HL-60/S4 treated with retinoic acid at 250 ng/mL for 4 days and 3 days (cell line): Measurements from ENCODE around the gene NECAB3.
"Not testable (repeated sequence)": the region's sequence is repeated elsewhere in the genome, so short reads cannot be mapped to it uniquely, and the experiment has no call there.

Experiments used
- in situ Hi-C: fragments of 300-500 bp; cut with MboI; formaldehyde crosslinking; loops from 2 replicates; pipeline ENCODE4 v1.7.0; 2022; ENCODE audit warnings: low sequenced_read_pairs

Gene NECAB3

GRCh38 chr20:33698966-33699365 is 24.7 kb upstream of the NECAB3 start:
- in situ Hi-C loops, result not testable (repeated sequence)

GRCh38 chr20:33697129-33697528 is 22.9 kb upstream of the NECAB3 start:
- in situ Hi-C loops, result no loop called here

GRCh38 chr20:33696448-33696847 is 22.2 kb upstream of the NECAB3 start:
- in situ Hi-C loops, result no loop called here

GRCh38 chr20:33694639-33695012 is 20.4 kb upstream of the NECAB3 start:
- in situ Hi-C loops, result no loop called here

DNA sequence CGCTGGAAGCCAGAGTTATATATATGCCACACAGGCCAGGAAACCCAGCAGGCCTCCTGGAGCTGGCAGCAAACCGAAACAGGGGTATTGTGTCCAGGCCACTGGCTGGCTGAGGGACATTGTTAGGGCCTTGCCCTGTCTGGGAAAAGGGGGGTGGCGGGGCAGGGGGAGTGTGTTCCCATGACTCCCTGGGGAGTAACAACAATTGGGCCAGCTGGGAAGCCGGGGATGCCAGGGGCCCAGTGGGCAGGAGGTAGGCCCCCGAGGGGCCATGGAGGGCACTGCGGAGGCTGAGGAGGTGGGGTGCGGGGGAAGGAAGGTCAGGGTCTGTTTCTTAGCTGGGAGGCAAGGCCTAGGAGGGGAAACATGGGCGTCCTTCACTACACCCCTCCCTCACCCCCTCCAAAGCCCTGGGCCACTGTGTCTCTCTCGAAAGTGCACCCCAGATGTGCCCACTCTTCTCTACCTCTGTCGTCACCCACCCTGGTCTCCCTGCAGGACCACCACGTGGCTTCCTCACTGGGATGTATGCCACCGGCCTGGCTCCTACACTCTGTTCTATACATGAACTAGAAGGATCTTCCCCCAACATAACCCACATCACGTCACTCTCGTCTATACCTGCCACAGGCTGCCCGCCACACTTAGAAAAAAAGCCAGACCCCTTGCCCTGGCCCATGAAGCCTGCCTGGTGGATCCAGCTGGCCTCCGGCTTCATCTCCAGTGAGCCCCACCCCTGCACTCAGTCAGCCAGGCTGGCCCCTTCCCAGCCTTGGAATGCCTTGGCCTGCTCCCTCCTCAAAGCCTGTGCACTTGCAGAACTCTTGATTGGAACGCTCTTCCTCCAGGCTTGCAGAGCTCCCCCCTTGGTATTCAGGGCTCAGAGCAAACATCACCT is 19.8 kb upstream of the NECAB3 start:
- in situ Hi-C loops, result no loop called here

DNA sequence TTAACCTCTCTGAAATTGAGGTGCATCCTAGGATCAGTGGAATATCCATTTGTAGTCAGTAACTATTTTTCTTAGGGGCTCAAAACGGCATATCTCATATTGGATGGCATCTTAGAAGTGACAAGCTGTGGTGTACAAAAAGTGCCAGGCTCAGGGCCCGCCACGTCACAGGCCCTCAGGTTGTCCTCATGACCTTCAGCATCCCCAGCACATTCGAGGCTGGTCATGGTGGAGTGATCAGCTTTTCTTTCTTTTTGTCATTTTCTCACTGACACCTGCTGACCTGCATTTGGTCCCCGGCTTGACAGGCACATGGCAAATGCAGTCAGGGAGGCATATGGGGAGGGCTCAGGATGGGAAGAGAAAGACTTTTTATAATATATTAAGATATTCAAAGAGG is 19.1 kb upstream of the NECAB3 start:
- in situ Hi-C loops, result no loop called here

GRCh38 chr20:33689973-33690372 is 15.7 kb upstream of the NECAB3 start:
- in situ Hi-C loops, result no loop called here

- in situ Hi-C loops, result no loop called here
Observed at GRCh38 chr20:33689493-33689892, 15.3 kb upstream of the NECAB3 start.

DNA sequence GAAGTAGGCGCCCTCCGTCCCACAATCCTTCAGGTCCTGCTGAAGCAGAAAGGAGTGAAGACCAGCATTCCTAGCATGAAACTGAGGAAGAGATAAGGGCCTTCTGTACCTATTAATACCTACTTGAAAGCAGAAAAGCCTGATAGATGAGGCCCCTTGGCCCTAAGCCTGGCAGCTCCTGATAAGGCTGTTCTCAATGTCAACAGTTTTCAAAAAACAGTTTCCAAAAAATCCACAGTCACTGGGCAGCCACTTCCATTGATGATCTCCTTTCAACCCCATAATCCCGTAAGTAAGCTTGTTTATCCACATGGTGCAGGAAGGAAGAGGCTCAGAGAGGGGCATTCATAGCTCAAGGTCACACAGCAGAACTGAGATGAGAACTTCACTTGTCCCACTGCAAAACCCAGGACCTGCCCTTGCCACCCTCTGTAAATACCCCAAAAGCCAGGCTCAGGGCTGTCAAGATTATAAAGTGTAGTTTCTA is 14.8 kb upstream of the NECAB3 start:
- in situ Hi-C loops, result no loop called here

DNA sequence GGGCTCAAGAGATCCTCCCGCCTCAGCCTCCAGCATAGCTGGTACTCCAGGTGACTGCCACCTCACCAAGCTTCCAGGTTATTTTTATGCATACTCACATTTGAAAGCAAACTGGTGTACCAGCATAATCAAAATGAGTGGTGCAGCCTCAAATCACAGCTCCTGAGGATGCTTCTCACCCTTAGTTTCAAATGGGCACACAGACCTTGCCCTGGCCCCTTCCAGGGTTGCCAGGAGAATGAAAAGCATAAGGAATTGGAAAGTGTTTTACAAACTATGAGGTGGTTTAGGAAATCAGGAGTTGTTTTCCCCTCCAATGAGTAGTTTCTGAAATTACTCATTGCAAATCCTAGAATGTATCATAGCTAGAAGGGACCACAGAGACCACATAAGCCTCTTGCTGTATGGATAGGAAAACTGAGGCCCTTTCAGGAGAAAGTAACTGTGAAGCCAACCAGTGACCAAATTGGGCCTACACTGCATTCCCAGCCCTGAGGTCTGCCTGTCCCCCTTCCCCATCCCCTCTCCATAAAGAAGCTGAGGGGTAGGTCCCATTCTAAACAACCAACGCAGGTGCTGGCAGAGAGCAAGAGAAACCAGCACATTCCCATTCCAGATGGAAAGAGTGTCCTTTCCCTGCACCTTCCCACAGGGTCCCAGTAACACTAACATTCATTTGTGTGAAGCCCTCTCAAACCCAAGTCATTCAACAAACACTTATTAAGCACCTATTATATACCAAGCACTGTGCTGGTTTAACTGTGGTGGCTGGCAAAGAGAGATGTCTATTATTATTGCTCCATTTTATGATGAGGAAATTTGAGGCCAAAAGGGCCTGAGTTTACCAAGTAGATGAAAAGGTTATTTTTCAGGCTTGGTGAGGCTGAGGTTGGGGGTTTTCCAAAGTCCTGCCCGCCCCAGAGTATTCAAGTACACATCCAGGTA is 14.0 kb upstream of the NECAB3 start:
- in situ Hi-C loops, result no loop called here

- in situ Hi-C loops, result no loop called here
Observed at GRCh38 chr20:33687370-33687915, 13.2 kb upstream of the NECAB3 start.

GRCh38 chr20:33686984-33687366 is 12.7 kb upstream of the NECAB3 start:
- in situ Hi-C loops, result no loop called here

DNA sequence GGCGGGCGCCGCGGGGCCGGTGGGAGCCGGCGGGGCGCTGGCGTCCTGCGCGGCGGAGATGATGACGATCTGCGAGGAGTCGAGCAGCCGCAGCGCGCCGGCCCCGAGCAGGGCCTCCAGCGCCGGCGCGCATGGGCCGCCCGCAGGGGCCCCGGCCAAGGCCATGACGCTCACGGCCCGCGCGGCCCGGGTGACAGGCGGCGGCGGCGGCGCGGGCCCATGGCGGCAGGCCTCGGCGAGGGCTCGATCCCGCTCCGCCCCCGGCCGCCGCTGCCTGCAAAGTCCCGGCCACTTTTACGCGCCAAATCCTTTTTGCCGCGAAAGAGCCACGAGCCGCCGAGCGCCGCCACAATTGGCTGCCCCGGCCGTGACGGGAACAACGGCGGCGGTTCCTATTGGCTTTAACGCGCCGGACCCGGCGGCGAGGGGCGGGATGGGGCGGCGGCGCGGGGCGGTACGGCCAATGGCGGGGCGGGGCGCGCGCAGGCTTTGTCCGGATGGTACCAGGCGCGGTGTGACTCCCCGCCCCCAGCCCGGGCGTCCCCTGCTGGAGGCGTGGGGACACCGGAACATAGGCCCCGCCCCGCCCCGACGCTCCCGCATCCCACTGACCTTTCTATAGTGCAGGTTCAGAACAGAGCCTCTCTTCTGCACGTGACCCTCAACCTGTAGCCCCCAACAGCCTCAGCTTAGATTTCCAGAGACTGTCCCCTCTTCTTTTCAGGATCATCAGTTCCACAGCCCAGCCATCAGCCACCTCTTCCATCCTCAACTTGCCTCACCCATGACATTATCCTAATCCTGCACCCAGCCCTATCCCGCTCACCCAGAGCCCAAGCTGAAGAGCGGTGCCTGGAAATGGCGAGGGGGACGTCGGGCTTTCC is 12.1 kb upstream of the NECAB3 start, which contains the start of gene E2F1:
Gene E2F1, minus strand, starts transcription at position 286 of the 884 bp plus-strand sequence. Its CDS starts 121 bp downstream, at position 165.
- in situ Hi-C loops, result no loop called here

DNA sequence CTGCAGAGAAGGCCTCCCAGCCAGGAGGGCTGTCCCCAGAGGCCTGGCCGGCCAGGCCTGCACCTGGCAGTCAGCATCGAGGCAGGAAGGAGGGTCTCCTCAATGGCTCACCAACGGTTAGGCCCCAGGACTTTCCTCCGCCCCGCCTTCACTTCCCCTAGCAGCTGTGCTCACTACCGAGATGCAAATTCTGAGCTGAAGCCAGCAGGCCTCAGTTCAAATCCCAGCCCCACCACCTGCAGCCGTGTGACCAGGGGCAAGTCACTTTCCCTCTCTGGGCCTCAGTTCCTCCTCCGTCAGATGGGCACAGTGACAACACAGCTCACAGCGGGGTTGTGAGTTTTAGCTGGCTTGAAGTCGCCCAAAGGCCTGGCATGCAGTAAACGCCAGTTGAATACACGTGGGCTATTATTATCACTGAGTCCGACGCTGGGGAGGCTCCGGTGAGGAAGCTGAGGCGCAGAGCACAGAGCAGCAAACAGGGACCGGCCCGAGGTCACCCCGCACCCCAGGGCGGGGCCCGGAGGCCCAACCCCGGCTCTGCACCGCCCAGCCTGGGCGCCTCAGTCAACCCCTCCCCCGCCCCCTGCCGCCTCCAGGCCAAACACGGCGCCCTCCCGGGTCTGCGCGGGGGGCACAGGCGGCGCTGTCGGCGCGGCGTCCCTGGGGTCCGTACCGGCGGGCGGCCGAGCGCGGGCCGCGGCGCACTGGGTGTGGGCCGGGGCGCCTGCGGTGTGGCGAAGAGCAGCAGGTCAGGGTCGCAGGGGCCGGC is 11.3 kb upstream of the NECAB3 start:
- in situ Hi-C loops, result no loop called here

GRCh38 chr20:33684533-33685327 is 10.5 kb upstream of the NECAB3 start:
- in situ Hi-C loops, result no loop called here

DNA sequence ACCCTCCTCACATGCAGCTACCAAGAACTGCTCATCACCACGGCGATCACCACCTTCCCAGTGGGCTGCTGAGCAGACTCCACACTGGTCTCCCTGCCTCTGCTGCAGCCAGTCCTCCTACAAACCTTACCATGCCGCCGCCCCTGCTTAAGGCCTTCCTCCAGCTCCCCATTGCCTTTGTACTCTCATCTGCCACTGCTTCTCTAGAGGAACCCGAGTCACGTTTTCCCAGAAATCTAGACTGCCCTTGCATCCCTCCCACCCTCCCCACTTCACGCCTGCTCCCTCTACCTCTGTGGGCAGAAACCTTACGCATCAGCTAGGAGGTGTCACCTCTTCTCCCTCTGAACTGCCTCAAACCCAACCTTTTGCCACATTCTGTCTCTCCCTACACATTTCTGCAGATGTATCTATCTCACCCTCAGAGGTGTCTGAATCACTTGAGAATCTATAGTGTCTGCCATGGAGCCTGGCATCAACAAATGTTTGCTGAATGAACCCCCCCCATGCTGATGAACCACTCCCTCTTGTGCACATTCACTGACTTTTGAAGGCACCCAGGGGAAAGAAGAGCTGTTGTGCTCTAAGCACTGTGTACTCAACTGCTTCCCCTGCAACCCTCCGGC is 7.6 kb upstream of the NECAB3 start:
- in situ Hi-C loops, result no loop called here

DNA sequence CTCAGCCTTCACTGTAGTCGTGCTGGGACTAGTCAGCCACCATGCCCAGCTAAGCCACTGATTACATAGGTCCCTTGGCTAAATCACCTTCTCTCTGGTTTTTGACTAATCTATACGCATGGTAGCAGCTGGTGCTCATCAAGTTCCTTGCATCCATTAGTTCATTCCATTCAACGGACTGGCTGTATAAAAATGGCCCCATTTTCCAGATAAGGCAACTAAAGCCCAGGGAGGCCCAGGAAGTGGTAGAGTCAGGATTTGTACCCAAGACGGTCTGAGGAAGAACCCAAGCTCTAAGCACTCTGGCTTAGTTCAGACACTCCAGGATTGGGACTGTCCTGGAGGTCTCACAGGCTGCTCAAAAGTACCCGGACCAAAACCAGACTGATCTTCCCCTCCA is 7.1 kb upstream of the NECAB3 start:
- in situ Hi-C loops, result no loop called here

DNA sequence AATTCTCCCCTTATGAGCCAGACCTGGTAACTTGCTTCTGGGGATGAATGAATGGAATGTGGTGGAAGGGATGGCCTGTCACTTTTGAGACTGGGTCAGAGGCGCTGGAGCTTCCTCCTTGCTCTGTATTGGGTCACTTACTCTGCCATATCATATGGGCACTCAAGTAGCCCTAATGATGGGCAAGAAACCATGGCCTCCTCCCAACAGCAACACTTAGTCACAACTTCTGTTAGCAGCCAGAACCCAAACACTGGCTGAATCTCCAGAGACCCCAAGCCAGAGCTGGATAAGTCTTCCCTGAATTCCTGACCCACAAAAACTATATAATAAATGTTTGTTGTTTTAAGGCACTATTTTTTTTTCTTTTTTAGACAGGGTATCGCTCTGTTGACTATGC is 6.5 kb upstream of the NECAB3 start:
- in situ Hi-C loops, result no loop called here
